Measurements from ENCODE around the gene MAL. TPM values are rescaled to one million over a fixed set of nuclear protein-coding genes. Genes with fewer than 3 reads are reported as not detected.

Gene MAL
- polyA plus RNA-seq, 1 donor from 2014 or later, result not detected

GRCh38 chr2:95007822-95008221, 17.7 kb upstream of the MAL start:
- H3F3A ChIP-seq (ENCODE audit: insufficient read depth, low read length, poor library complexity, severe bottlenecking), result no peaks in the 10 kb centered on the region
- no peak overlapping the region for H3K4me2 ChIP-seq (ENCODE audit: low read length)
- no peak overlapping the region for H3K27ac ChIP-seq (ENCODE audit: low read length)
- TF ChIP-seq POLR2AphosphoS5 (IDR thresholded peaks at IDR 0.05) (no peak), EP300 (conservative IDR thresholded peaks at IDR 0.05; ENCODE audit: poor library complexity, severe bottlenecking) (no peak), TAF1 (IDR thresholded peaks at IDR 0.05; ENCODE audit: low read depth) (no peak), SMC3 (conservative IDR thresholded peaks at IDR 0.05; ENCODE audit: poor library complexity) (no peak), RAD21 (conservative IDR thresholded peaks at IDR 0.05) (no peak), EZH2 (IDR thresholded peaks at IDR 0.05; ENCODE audit: borderline replicate concordance, insufficient read depth, low read length, poor library complexity, severe bottlenecking) (no peak), MXI1 (conservative IDR thresholded peaks at IDR 0.05; ENCODE audit: poor library complexity, severe bottlenecking) (no peak), REST (IDR thresholded peaks at IDR 0.05; ENCODE audit: borderline replicate concordance) (no peak), CTCF (IDR thresholded peaks at IDR 0.05; ENCODE audit: poor library complexity, severe bottlenecking) (no peak)
- no peak overlapping the region for H2AFZ ChIP-seq (ENCODE audit: low read depth, low read length)
- no peaks in the 10 kb centered on the region for H3K79me2 ChIP-seq (replicated peaks; ENCODE audit: insufficient read depth, low read length)
- H3K9me3 ChIP-seq (ENCODE audit: low read length), result peaks cover 15% of the 10 kb centered on the region
- H3K9me2 ChIP-seq (ENCODE audit: insufficient read depth, low read length), result no peaks in the 10 kb centered on the region
- no peaks in the 10 kb centered on the region for H3K36me3 ChIP-seq (ENCODE audit: insufficient read depth, low read length)
- no peak overlapping the region for H3K4me3 ChIP-seq (ENCODE audit: low read length)
- H3K27me3 ChIP-seq (ENCODE audit: insufficient read depth, low read depth, low read length), result no peaks in the 10 kb centered on the region
- no peaks in the 10 kb centered on the region for H4K20me1 ChIP-seq (ENCODE audit: insufficient read depth)
- no peak overlapping the region for H3K9ac ChIP-seq (ENCODE audit: low read length)

DNA sequence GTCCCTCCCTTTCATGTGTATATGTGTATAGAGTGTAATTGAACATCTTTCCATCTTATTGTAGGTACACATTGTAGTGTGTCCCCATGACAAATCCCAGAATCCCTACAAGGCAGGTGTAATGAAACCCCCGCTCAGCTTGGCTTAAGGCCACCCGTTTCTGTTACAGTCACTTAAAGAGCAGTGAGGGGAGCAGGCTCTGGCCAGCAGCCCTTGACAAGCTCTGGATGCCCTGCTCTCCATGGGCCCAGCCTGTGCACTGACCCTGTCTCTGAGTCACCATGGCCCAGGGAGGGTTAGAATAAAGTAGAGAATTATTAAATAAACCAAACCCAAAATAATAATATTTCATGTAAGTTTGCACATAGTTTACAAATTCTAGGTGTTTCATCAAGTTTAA, 17.2 kb upstream of the MAL start:
- Histone ChIP-seq H3K4me2 (ENCODE audit: low read length) (no peak overlapping the region), H3F3A (ENCODE audit: insufficient read depth, low read length, poor library complexity, severe bottlenecking) (no peaks in the 10 kb centered on the region), H3K4me3 (ENCODE audit: low read length) (no peak overlapping the region), H3K27ac (ENCODE audit: low read length) (no peak overlapping the region), H3K27me3 (ENCODE audit: insufficient read depth, low read depth, low read length) (no peaks in the 10 kb centered on the region), H3K9me2 (ENCODE audit: insufficient read depth, low read length) (no peaks in the 10 kb centered on the region), H2AFZ (ENCODE audit: low read depth, low read length) (no peak overlapping the region), H4K20me1 (ENCODE audit: insufficient read depth) (no peaks in the 10 kb centered on the region), H3K9ac (ENCODE audit: low read length) (no peak overlapping the region), H3K36me3 (ENCODE audit: insufficient read depth, low read length) (no peaks in the 10 kb centered on the region), H3K79me2 (replicated peaks; ENCODE audit: insufficient read depth, low read length) (no peaks in the 10 kb centered on the region), H3K9me3 (ENCODE audit: low read length) (peaks cover 15% of the 10 kb centered on the region)
- no peak for TF ChIP-seq CTCF (IDR thresholded peaks at IDR 0.05; ENCODE audit: poor library complexity, severe bottlenecking)
- no peak for TF ChIP-seq EP300 (conservative IDR thresholded peaks at IDR 0.05; ENCODE audit: poor library complexity, severe bottlenecking)
- TF ChIP-seq TAF1 (IDR thresholded peaks at IDR 0.05; ENCODE audit: low read depth), result no peak

Measured in neural cell (in vitro differentiated cells).